HepG2 (cell line): ENCODE results near the gene TUBE1. TPM values are rescaled to one million over a fixed set of nuclear protein-coding genes. Genes with fewer than 3 reads are reported as not detected.

Experiments
- ATAC-seq: fragments of 200-7000 bp; cut with Tn5 transposase; 3 replicates; pipeline ENCODE4 v1.9.1; 2020; ENCODE audit warnings: mild to moderate bottlenecking, moderate library complexity
- BruUV-seq: library from RNA; stranded (reverse); fragments of 400-500 nt; replicated peaks from 2 replicates; lab custom pipeline; 2021; lab: Mats Ljungman, UMichigan
- CTCF ChIA-PET: fragments of 300-600 bp; formaldehyde crosslinking; extraction: SDS; loops from one replicate; lab custom pipeline; 2021; ENCODE audit warnings: low total read pairs, inconsistent platforms, low intra/inter-chr PET ratio; lab: Yijun Ruan, JAX
- POLR2A ChIA-PET: fragments of 350-600 bp; sonication (Branson Sonifier 250); formaldehyde crosslinking; loops from one replicate; lab custom pipeline; 2020; ENCODE audit warnings: antibody characterized with exemption, inconsistent platforms; lab: Yijun Ruan, JAX
- DNase-seq: peaks from one replicate; pipeline ENCODE4 v3.0.0-alpha.2; 2015; ENCODE audit warnings: low spot score
- FAIRE-seq: peaks from 3 replicates; lab custom pipeline; 2011; peaks lifted over from hg19 to GRCh38; lab: Jason Lieb, UNC
- H2AFZ ChIP-seq: one replicate; pipeline ENCODE4 v1.6.1; 2011; ENCODE audit warnings: low read length, inconsistent platforms
- H3K27ac ChIP-seq: fragments of 300-600 bp; 3 replicates; pipeline ENCODE4 v1.8.0; 2011; ENCODE audit warnings: mixed run types, mild to moderate bottlenecking, mixed read lengths, low read length, inconsistent platforms; ENCODE audit not compliant: insufficient read depth; ENCODE audit errors: extremely low read length
- H3K27me3 ChIP-seq, 2 experiments: fragments of 200-600 bp in 1 of 2; 2 replicates in 1 of 2; 3 replicates in 1 of 2; pipeline versions ENCODE4 v1.6.0 to v1.8.0; 2011; ENCODE audit warnings: low read length in 2 of 2, mild to moderate bottlenecking in 2 of 2, moderate library complexity in 2 of 2, inconsistent platforms in 1 of 2; ENCODE audit not compliant: insufficient read depth in 2 of 2, control insufficient read depth in 1 of 2
- H3K36me3 ChIP-seq, 2 experiments: fragments of 200-600 bp in 1 of 2; replicated peaks in 1 of 2; 2 replicates in 1 of 2; 3 replicates in 1 of 2; pipeline versions ENCODE4 v1.5.1 to v1.8.0; 2011; ENCODE audit warnings: low read length in 2 of 2, inconsistent platforms in 1 of 2; ENCODE audit not compliant: insufficient read depth in 2 of 2, control insufficient read depth in 1 of 2
- H3K4me1 ChIP-seq: 2 replicates; pipeline ENCODE4 v1.5.1; 2012; ENCODE audit warnings: low read length, inconsistent platforms; ENCODE audit not compliant: insufficient read depth
- H3K4me2 ChIP-seq: 2 replicates; pipeline ENCODE4 v1.6.0; 2011; ENCODE audit warnings: low read depth, low read length, inconsistent platforms
- H3K4me3 ChIP-seq, 3 experiments: fragments of 200-600 bp in 1 of 3; sonication (generic), shearing (Covaris generic) in 1 of 3; replicated peaks in 1 of 3; 2 replicates each; pipeline ENCODE4 v1.5.1; 2011 to 2016; ENCODE audit warnings: low read length in 3 of 3, inconsistent platforms in 2 of 3, low read depth in 2 of 3, mild to moderate bottlenecking in 2 of 3, control low read depth in 1 of 3, mixed read lengths in 1 of 3; ENCODE audit not compliant: insufficient read depth in 1 of 3
- H3K79me2 ChIP-seq: one replicate; pipeline ENCODE4 v1.6.1; 2011; ENCODE audit warnings: low read length, inconsistent platforms; ENCODE audit not compliant: insufficient read depth
- H3K9ac ChIP-seq: 2 replicates; pipeline ENCODE4 v1.6.0; 2011; ENCODE audit warnings: mild to moderate bottlenecking, low read depth, low read length, inconsistent platforms; ENCODE audit not compliant: insufficient read depth
- H3K9me3 ChIP-seq: 2 replicates; pipeline ENCODE4 v1.5.1; 2012; ENCODE audit warnings: mild to moderate bottlenecking, low read length
- H4K20me1 ChIP-seq: 2 replicates; pipeline ENCODE4 v1.6.0; 2011; ENCODE audit warnings: inconsistent platforms, mild to moderate bottlenecking, low read length, moderate library complexity; ENCODE audit not compliant: insufficient read depth
- EHMT2 ChIP-seq: fragments of 200-600 bp; sonication (generic); IDR thresholded peaks from 2 replicates; pipeline ENCODE4 v1.7.0; 2017; ENCODE audit warnings: antibody characterized with exemption, low read depth, low read length, borderline replicate concordance
- HNRNPH1 ChIP-seq: fragments of 200-400 bp; formaldehyde crosslinking; optimal IDR thresholded peaks from 2 replicates; pipeline ENCODE3; 2017; ENCODE audit warnings: mild to moderate bottlenecking, low read depth, low read length
- IKZF4 ChIP-seq: sonication (generic); formaldehyde crosslinking; IDR thresholded peaks from 2 replicates; pipeline ENCODE4 v1.5.1; 2020; ENCODE audit warnings: borderline replicate concordance, mild to moderate bottlenecking, low read depth, missing genetic modification reagents; ENCODE audit errors: not compliant biosample characterization
- MTA3 ChIP-seq: sonication (generic); formaldehyde crosslinking; IDR thresholded peaks from 2 replicates; pipeline ENCODE4 v1.4.0; 2020; ENCODE audit warnings: missing genetic modification reagents
- ZBTB1 ChIP-seq: sonication (generic); formaldehyde crosslinking; IDR thresholded peaks from 2 replicates; pipeline ENCODE4 v1.4.0; 2020; ENCODE audit warnings: missing genetic modification reagents, borderline replicate concordance
- ZNF292 ChIP-seq: sonication (generic); formaldehyde crosslinking; IDR thresholded peaks from 2 replicates; pipeline ENCODE4 v1.8.1; 2022; ENCODE audit warnings: mild to moderate bottlenecking, low read depth, missing genetic modification reagents, borderline replicate concordance
- ZNF333 ChIP-seq: sonication (generic); formaldehyde crosslinking; IDR thresholded peaks from 2 replicates; pipeline ENCODE4 v1.4.0; 2020; ENCODE audit warnings: mild to moderate bottlenecking, missing genetic modification reagents, borderline replicate concordance
- ZNF407 ChIP-seq: sonication (generic); formaldehyde crosslinking; IDR thresholded peaks from one replicate; pipeline ENCODE4 v1.5.1; 2020; ENCODE audit warnings: mild to moderate bottlenecking, missing genetic modification reagents; ENCODE audit errors: not compliant biosample characterization
- ZNF432 ChIP-seq: sonication (generic); formaldehyde crosslinking; IDR thresholded peaks from 2 replicates; pipeline ENCODE4 v1.5.0; 2020; ENCODE audit warnings: missing genetic modification reagents, mild to moderate bottlenecking, borderline replicate concordance
- WGBS: methylation state at CpG from one replicate; pipeline ENCODE4 v1.1.6; 2017; ENCODE audit warnings: low lambda C conversion rate; 5-methylcytosine and 5-hydroxymethylcytosine counted together
- in situ Hi-C: cut with HindIII; loops from 2 replicates; pipeline ENCODE4 v1.10.0; 2017; ENCODE audit warnings: low pct_unique_long_range_greater_than_20kb; ENCODE audit not compliant: extremely low pct_ligation_motif_present
- intact Hi-C: fragments of 100-400 bp; cut with micrococcal nuclease; formaldehyde crosslinking; loops from one replicate; pipeline ENCODE4 v1.10.0; 2022; ENCODE audit not compliant: unreplicated experiment
- polyA plus RNA-seq, 8 experiments: library from polyadenylated mRNA; depleted of rRNA in 3 of 8; stranded (reverse) in 7 of 8; unstranded in 1 of 8; fragments of >200 nt; fragmentation: Illumina TruSeq in 4 of 8; extraction: Trizol in 4 of 8; gene quantifications; 2 replicates each; pipeline versions ENCODE4 v1.2.1 to v1.2.3, GENCODE V29; 2011 to 2016; ENCODE audit warnings: low read depth in 4 of 8, missing spikeins in 1 of 8, mixed read lengths in 1 of 8; ENCODE audit not compliant: insufficient read depth in 1 of 8
- total RNA-seq, 5 experiments: library from RNA; depleted of rRNA; stranded (reverse); fragments of >200 nt; fragmentation: Illumina TruSeq; extraction: Trizol; gene quantifications; 2 replicates each; pipeline ENCODE4 v1.2.3, GENCODE V29; 2016; ENCODE audit warnings: low read depth in 1 of 5
- TF ChIP-seq, protein P1 (sequence below): sonication (generic); formaldehyde crosslinking; conservative IDR thresholded peaks from 2 replicates; pipeline ENCODE4 v1.8.0; 2022; ENCODE audit warnings: low read depth, missing genetic modification reagents
- TF ChIP-seq, protein P2 (sequence below): sonication (generic); formaldehyde crosslinking; IDR thresholded peaks from 2 replicates; pipeline ENCODE4 v1.5.0; 2020; ENCODE audit warnings: mild to moderate bottlenecking, missing genetic modification reagents

Gene TUBE1
- total and polyA plus RNA-seq, 2 of the 13 experiments (the other 11 are each of a cell fraction or from before 2014, with no cell fraction given): 17.3 to 22.6 TPM

DNA sequence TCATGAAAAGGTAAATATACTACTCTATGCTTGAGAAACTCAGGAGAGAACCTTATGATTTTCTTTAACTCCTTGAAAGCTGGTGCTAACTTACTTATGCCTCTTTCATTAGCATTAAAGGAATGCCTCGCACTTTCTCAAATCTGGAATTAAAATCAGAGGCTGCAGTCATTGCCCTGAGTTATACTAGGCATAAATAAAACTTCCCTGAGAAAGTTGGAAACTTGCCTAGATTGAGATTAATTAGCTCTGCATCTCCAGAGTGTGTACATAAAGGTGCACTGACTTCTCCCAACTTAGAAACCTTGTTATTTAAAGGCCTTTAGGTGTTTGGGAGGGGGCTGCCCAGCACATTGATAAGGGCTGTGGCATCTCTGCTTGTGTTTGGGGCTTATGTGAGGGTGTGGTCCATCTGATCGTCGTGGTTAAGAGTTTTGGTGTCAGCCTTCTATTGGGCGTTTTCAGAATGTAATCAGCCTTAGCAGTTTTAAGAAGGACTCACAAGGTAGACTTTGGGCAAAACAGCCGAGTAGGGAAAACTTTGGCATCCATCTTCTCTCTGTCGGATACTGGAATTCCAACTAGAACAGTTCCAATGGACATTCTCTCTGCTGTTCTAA, 65.5 kb downstream of the TUBE1 start:
- H2AFZ ChIP-seq: no peak overlapping the region
- no peaks in the 10 kb centered on the region for H4K20me1 ChIP-seq
- H3K9me3 ChIP-seq: peaks cover 5% of the 10 kb centered on the region; the same call in 1 of the 2 replicates
- no peak for ATAC-seq
- H3K9ac ChIP-seq: no peak overlapping the region
- H3K4me2 ChIP-seq: no peak overlapping the region
- H3K4me3 ChIP-seq: no peak overlapping the region
- BruUV-seq: no TSS peak
- no peak for FAIRE-seq
- no peaks in the 10 kb centered on the region for H3K79me2 ChIP-seq
- DNase-seq: no peak
- H3K27ac ChIP-seq: no peak overlapping the region
- peaks cover 36% of the 10 kb centered on the region for H3K4me1 ChIP-seq
- WGBS: 46% methylated on average over 6 of the region's 6 CpGs
- intact Hi-C loops (no loop called here), in situ Hi-C loops (no loop called here)
- peaks cover 0 to 2% of the 10 kb centered on the region in 2 experiments; a peak in 1 of 5 replicates for H3K27me3 ChIP-seq
- H3K36me3 ChIP-seq: no peaks in the 10 kb centered on the region
- ChIA-PET POLR2A (no interaction called here), CTCF (no interaction called here)
- TF ChIP-seq ZBTB1 (CRISPR knock-in tag) (no peak), ZNF407 (CRISPR knock-in tag) (no peak), MTA3 (CRISPR knock-in tag) (no peak), EHMT2 (no peak), IKZF4 (CRISPR knock-in tag) (no peak), HNRNPH1 (no peak), ZNF333 (CRISPR knock-in tag) (no peak), ZNF432 (CRISPR knock-in tag) (no peak), ZNF292 (no peak)
- TF ChIP-seq, protein P1, sequence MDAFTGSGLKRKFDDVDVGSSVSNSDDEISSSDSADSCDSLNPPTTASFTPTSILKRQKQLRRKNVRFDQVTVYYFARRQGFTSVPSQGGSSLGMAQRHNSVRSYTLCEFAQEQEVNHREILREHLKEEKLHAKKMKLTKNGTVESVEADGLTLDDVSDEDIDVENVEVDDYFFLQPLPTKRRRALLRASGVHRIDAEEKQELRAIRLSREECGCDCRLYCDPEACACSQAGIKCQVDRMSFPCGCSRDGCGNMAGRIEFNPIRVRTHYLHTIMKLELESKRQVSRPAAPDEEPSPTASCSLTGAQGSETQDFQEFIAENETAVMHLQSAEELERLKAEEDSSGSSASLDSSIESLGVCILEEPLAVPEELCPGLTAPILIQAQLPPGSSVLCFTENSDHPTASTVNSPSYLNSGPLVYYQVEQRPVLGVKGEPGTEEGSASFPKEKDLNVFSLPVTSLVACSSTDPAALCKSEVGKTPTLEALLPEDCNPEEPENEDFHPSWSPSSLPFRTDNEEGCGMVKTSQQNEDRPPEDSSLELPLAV (CRISPR knock-in tag): no peak
- TF ChIP-seq, protein P2, sequence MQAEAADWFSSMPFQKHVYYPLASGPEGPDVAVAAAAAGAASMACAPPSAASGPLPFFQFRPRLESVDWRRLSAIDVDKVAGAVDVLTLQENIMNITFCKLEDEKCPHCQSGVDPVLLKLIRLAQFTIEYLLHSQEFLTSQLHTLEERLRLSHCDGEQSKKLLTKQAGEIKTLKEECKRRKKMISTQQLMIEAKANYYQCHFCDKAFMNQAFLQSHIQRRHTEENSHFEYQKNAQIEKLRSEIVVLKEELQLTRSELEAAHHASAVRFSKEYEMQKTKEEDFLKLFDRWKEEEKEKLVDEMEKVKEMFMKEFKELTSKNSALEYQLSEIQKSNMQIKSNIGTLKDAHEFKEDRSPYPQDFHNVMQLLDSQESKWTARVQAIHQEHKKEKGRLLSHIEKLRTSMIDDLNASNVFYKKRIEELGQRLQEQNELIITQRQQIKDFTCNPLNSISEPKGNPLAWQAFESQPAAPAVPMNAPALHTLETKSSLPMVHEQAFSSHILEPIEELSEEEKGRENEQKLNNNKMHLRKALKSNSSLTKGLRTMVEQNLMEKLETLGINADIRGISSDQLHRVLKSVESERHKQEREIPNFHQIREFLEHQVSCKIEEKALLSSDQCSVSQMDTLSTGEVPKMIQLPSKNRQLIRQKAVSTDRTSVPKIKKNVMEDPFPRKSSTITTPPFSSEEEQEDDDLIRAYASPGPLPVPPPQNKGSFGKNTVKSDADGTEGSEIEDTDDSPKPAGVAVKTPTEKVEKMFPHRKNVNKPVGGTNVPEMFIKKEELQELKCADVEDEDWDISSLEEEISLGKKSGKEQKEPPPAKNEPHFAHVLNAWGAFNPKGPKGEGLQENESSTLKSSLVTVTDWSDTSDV: no peak
